Measurements from ENCODE around the gene EFHC1.

Gene EFHC1

DNA sequence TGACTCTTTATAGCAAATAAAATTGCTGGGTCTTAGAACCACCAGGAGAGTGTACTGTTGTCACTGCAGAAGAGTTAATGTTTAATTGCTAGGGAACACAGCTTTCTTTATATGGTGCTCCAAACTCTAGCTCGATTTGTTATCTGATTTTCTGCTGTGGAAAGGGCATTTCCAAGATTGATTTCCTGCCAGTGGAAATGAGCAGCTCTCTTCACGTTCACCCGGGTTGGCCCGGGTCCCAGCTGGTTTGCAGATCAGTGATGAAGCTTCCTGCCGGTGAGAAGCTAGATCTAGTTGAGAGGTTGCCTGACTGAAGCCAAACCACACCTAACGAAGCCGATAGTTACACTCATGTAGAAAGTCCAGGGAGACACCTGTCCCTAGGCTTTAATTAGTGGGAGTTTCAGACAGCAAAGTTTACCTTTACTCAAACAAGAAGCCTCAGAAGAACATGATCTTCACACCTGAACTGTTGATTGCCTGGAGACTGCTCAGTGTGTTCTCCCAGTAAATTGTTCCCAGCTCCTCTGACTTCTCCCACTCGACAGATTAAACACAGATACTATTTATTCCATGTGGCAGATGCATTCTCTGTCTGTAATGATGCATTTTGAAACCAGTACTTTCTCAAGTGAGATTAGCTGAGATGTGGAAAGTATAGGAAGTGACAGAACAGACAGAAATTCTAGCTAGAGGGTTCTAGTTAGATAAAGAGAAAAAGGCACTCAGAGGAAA lies 30.3 kb upstream of the EFHC1 start:
- no peak overlapping the region for H3K27ac ChIP-seq
- TF ChIP-seq, protein P1, sequence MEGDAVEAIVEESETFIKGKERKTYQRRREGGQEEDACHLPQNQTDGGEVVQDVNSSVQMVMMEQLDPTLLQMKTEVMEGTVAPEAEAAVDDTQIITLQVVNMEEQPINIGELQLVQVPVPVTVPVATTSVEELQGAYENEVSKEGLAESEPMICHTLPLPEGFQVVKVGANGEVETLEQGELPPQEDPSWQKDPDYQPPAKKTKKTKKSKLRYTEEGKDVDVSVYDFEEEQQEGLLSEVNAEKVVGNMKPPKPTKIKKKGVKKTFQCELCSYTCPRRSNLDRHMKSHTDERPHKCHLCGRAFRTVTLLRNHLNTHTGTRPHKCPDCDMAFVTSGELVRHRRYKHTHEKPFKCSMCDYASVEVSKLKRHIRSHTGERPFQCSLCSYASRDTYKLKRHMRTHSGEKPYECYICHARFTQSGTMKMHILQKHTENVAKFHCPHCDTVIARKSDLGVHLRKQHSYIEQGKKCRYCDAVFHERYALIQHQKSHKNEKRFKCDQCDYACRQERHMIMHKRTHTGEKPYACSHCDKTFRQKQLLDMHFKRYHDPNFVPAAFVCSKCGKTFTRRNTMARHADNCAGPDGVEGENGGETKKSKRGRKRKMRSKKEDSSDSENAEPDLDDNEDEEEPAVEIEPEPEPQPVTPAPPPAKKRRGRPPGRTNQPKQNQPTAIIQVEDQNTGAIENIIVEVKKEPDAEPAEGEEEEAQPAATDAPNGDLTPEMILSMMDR (conservative IDR thresholded peaks at IDR 0.05) = peak; percentile 16; the same call in 1 of the 2 replicates
- no peak for TF ChIP-seq ZFX (IDR thresholded peaks at IDR 0.05)

DNA sequence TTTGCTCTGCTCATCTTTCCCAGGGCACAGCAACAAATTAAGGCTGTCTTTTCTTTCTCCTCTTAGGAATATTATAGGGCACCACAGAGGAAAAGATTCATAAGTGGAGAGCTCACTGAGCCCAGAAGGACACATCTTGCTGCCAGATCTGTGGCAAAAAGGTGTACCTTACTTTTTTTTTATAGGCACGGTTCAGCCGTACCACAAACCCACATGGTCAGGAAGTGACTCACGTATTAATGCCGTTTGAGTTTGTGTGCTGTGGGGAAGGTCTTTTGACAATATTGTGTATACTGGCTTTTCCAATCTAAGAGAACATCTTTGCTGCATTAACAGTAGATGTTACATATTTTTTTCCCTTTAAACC lies 29.8 kb upstream of the EFHC1 start:
- no peak overlapping the region for H3K27ac ChIP-seq
- TF ChIP-seq ZFX (IDR thresholded peaks at IDR 0.05) = no peak
- TF ChIP-seq, protein P1 (conservative IDR thresholded peaks at IDR 0.05) = no peak

DNA sequence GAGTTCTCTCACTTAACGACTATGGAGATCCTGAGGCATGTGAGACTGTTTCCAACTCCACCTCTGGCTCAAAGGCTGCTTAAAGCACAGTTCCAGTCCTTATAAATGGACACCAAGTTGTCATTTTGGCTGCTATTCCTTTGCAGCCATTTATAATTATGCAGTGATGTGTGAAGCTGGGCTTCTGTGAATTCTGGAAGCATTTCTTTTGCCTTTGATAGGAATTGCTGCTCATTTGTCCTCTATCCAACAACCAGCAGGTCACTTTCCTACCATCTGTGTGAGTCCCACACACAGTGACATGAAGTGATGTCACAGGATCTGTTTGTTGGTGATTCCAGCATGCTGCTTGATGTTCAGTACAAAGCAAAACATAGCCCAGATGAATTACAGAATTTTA lies 28.5 kb upstream of the EFHC1 start:
- TF ChIP-seq ZFX (IDR thresholded peaks at IDR 0.05) = no peak
- TF ChIP-seq, protein P1 (conservative IDR thresholded peaks at IDR 0.05) = no peak
- no peak overlapping the region; the same call in 1 of the 2 replicates for H3K27ac ChIP-seq

DNA sequence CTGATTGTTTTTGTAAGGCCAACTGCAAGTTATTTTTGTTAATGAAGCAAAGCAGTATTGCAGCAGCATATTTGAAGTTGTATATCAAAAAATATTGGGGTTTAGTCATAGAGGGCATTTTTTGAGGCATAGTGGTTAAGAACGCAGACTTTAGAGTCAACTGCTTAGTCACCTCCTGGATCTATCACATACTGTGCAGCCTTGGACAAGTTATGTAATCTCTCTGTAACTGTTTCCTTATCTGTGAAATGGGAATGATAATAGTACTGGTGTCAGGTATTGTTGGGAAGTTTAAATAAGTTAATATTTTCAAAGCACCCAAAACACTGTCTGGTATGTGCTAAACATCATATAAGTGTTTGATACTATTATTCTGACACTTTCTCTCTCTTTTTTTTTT lies 27.2 kb upstream of the EFHC1 start:
- H3K27ac ChIP-seq = no peak overlapping the region
- no peak for TF ChIP-seq ZFX (IDR thresholded peaks at IDR 0.05)
- TF ChIP-seq, protein P1 (conservative IDR thresholded peaks at IDR 0.05) = no peak

DNA sequence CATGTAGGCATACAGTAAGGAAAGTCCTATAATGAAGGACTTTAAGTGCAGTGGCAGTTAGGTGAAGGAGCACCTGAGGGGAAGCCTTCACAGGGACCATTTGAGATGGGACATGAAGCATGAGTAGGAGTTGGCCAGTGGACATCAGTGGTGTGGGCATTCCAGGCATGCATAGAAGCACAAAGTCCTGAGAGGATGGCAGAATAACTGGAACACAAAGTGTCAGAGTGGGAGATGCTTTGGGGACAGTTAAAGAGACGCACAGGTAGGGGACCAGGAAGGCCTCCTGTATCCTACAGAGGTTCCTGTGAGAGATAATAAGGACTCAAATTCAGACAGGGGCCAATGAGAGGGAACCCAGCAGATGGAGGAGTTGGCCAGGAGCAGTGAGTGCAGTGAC lies 26.4 kb upstream of the EFHC1 start:
- TF ChIP-seq ZFX (IDR thresholded peaks at IDR 0.05) = no peak
- TF ChIP-seq, protein P1 (conservative IDR thresholded peaks at IDR 0.05) = no peak
- H3K27ac ChIP-seq = no peak overlapping the region

DNA sequence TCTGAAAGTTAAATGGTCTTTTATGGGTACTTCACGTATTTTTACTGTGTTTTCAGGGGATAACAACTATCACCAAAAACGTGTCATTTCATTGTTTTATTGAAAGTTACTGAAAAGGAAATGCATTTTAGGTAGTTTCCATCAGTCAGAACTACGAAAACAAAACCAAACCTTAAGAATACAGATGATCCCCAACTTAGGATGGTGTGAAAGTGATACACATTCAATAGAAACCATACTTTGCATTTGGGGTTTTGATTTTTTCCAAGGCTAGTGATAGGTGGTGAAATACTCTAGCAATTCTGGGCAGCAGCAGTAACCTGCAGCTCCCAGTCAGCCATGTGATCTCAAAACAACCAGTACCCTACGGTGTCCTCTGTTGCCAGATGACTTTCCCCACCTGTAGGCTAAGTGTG lies 25.9 kb upstream of the EFHC1 start:
- H3K27ac ChIP-seq = no peak overlapping the region
- TF ChIP-seq, protein P1 (conservative IDR thresholded peaks at IDR 0.05) = no peak
- TF ChIP-seq ZFX (IDR thresholded peaks at IDR 0.05) = no peak

DNA sequence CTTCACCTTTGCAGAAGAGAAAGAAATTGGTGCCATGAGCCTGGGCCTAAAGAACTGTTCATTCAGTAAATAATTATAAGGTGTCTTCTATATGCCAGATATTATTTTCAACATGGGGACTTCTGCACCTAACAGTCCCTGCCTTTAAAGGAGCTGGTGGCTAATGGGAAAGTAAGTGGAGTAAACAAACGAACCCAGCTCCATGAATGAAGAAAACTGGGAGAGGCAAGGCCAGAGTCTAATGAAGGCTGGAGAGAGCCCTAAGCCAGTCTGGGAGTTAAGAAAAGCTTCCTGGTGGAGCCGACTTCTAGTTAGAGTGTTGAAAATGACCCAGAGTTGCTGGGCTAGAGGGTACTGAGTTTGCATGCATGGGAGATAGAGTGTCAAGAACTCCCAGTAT lies 24.2 kb upstream of the EFHC1 start:
- no peak for TF ChIP-seq ZFX (IDR thresholded peaks at IDR 0.05)
- TF ChIP-seq, protein P1 (conservative IDR thresholded peaks at IDR 0.05) = no peak
- H3K27ac ChIP-seq = no peak overlapping the region
